NCI-H2107 (cell line): ENCODE results near the gene CDH11.

Source experiments
- DNase-seq: peaks from one replicate; lab custom pipeline; 2025; lab: John Stamatoyannopoulos, UW

Gene CDH11

DNA sequence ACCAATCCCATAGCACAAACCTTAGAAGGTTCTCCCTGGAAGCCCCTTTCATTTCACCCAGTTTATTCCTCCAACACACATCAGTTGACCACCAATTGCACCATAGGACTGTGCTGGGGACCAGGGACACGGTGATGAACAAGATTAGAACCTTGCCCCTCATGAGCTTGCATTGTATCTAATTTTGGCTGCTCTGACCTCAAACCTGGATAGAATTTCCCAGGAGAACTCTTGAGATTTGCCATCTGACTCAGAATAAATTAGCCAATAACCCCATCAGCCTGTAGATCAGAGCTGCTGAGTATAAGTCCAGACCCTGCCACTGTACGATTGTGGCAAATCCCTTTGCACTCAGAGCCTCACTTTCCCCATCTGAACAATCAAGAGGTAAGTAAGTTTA, 52.1 kb downstream of the CDH11 start:
- no peak for DNase-seq

DNA sequence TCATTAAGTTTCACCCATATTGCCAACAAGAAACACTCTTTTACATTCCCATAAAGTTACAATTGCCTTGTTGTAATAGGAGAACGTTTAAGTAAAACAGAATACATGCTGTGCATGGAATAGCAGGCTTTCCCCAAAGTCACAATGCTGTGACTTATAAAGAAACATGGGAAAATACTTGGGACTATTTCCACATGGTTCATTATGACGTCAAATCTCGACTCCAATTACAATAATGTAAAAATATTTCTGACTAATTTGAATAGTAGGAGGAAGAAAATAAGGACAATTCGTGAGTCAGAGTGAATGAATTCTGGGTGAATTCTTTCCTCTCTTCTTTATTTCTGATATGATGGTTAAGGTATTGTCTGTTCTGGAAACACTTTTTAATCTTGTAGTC, 52.8 kb downstream of the CDH11 start:
- no peak for DNase-seq

DNA sequence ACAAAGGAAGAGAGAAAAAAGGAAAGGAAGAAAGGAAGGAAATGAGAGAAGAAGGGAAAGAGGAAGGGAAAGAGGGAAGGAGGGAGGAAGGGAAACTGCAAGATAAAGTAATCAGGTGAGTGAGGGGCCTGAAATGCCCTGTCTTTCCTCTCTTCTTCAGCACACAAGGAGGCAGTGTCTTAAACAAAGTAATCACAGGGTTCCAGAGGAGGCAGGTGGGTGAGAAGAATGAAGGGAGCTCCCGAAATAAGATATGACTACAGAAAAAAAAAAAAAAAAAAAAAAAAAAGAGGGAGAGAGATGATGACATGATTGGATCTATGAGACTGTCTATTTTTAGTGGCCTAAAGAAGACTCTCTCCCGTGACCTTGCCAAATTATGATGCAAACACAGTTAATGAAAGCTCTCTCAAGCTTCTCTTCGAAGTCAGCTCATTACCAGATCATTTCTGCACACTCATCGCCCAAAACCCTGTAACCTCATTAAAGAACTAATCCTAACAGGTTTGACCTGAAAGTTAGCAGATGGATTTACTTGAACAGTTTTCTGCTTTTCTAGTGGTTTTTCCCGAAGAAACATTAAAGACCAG, 53.6 kb downstream of the CDH11 start:
- no peak for DNase-seq

DNA sequence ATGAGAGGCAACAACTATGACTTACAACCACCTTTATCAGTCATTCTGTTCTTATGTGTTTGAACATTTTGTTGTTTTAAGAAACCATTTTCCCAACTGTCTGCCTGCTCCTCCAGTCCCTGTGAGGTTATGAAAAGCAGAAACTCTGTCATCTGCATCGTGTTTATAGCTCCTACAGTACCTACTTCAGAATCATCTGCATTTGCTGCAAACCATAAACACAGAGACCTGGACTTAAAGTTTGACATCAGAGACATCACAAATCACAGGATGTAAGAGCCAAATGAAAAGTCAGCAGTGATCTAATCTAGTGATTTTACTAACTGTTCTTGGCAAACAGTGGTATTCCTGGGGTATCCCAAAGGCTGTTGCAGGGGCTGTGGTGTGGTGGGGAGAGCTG, 55.2 kb downstream of the CDH11 start:
- DNase-seq = no peak

DNA sequence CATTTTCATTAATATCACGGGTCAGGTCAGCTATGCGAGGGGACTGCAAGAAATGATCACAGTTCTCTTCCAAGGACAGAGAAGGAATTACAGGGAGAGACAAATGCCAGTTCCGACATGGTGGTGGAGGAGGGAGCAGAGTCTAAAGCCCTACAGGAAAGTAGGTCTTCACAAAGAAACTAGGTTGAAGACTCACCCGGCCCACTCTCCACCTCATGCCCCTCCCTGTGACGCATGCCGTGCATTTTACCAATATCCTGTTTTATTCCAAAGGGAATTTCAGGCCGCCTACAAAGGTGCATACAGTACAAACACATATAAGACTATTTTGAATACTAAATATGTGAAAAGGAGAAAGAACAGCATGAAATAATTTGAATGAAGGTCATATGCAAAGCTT, 56.8 kb downstream of the CDH11 start:
- DNase-seq = no peak

DNA sequence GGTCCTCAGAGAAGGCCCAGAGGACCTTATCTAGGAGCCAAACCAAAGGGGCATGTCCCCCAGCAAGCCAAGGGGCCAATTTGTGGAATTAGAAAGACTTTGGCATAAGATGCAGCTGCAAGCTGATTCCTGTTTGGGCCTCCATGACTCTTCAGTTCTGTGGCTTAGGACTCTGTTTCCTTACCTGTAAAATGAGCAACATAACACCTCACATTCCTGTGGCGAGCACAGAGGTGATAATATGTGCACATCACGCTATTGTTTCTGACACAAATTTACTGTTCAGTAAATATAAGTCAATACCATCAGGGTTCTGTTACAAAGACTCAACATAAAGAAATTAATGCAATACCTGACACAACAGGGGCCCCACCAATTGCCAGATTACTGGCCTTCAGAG, 57.7 kb downstream of the CDH11 start:
- DNase-seq = no peak

DNA sequence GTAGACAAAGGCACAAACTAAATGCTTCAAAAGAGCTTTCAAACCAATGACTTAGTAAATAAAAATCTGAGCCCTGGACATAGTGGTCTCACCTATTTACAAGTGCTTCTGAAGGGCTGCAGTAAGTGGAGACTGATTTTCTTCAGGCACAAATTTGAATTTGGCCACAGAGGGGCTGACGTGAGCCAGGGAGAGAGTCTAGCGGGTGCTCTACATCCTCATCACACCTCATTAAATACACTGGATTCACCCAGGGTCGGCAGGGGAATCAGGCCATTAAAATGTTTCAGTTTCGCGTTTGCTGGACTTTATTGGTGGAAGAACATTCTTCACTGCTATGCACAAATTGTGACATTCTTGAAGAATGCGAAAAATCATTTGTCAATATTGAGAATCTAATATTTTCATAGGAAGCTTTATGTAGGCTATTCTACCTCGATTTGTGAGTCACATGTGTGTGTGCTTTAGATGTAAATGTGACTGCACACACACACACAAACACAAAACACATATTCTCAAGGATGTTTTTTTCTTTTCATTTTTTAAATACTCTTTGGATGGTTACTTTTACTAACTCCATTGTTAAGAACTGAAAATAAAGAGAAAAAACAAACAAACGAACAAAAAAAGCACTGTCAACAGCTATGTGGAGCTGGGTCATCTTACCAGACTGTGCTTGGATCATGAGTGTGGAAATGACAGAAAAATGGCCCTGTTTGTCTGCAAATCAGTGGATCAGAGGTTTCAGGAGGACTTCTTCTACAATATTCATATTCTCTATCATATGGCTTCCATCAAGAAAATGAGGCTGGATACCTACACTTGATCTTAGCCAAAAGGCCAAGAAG, 58.9 kb downstream of the CDH11 start:
- DNase-seq = no peak

DNA sequence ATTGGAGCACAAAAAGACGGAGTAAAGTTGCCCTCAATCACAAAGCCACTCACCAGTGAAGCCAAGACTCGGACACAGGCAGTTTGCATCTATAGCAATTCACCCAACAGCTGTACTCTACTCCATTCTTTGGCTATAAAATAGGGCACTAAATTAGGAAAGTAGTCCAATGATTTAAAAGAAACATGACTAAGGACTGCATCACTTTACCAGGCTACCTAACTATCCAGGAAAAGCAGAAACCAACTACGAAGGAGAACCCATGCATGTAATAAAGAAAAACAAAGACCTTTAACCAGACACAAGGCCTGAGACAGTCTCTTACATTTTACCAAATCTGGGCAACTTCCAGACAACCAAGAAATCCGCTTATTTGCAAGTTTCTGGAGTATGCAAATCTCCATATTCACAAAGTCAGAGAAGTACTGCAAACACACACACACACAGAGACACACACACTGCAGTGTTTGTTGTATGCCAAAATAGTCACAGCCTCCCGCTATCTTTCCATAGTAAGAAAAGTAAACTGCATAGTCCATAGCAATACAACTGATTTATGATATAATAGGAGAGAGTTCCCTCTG, 59.8 kb downstream of the CDH11 start:
- DNase-seq = no peak

DNA sequence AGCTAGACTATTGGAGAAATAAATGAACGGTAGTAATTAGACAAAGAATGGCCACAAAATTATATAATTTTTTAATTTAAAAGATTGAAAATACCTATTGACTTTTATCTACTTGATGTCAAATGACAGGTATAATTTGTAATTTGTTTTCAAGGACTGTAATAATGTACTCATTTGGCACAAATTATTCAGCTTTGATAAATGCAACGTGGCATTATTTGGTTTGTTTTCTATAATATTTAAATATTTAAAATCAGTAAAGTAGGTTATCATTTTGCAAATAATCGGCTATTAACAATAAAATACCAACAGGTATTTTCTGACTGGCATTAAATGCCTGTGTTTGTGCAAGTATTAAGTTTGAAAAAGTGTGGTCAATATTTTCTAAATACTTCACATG, 60.6 kb downstream of the CDH11 start:
- no peak for DNase-seq

DNA sequence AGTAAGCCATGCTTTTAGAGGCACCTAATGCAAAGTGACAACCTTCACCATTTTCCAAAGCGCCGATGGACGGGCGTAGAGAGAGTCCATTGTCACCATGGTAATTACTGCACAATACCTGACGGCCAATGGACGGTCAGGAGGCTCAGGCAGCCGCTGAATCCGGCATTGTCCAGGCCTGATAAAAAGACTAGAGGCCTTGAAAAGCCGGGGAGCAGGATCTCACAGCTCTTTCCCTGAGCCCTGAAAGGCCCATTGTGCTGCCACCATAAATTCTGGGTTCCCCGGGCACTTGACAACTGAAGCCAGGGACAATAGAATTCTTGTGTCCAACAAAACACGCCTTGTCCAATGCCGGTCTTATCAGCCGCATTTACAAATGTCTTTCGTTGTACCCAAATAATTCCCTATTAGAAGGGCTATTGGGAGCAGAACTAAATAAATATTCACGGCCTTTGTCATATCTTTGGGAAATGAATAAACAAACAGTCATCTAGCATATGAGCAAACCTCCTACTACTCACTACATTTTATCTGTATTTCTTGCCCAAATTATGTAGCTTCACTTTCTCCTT, 62.4 kb downstream of the CDH11 start:
- no peak for DNase-seq

DNA sequence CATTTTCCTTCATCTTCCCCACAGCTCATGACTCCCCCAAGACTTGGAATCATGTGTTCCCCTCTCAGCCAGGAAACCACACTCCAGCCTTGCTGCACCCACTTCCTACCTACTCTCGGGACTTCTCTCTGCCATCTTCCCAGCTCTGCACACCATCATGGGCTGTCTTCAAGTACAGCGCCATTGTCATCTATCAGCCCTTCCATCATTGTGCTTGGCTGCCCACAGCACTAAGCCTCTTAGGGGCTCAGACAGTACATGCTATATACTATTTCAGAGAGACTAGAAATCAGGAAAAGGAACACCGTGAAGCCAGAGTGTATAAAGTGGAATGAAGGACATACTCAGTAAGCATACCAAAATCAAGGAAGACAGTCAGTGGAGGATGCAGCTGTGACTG, 64.7 kb downstream of the CDH11 start:
- no peak for DNase-seq

DNA sequence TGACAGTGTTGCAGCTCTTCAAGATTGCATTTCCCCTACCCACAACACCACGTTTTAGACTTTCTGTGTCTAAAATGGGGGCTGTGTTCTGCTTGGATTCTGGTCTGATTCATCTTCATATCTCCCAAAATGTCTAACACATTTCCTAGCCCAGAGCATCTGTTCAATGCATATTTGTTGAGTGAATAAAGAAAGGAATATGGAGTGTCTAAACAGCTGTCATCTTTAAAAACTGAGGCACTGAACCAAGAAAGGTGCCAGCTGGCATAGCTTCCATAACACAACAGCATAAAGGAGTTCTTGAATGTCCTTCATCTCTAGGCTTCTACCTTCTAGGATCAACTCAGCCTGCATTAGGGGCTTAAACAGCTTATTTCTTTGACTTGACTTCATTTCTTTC, 67.4 kb downstream of the CDH11 start:
- DNase-seq = no peak

DNA sequence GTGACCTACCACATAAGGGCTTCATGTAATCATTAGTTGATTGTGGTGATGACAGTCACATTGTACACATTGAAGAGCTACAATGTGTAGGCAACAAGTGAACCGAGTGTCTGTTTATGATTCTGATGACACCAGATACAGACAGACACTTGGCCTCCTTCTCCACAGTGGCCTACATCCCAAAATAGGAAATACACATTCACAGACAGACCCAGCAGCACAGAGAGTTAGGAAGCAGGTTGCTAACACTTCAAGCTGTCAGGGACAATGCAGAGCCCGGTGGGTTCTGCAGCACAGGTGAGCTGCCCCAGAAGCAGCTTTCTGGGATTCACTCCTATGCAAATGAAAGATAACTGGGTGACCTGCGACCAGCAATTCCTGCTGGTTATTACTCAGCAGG, 72.2 kb downstream of the CDH11 start:
- no peak for DNase-seq

DNA sequence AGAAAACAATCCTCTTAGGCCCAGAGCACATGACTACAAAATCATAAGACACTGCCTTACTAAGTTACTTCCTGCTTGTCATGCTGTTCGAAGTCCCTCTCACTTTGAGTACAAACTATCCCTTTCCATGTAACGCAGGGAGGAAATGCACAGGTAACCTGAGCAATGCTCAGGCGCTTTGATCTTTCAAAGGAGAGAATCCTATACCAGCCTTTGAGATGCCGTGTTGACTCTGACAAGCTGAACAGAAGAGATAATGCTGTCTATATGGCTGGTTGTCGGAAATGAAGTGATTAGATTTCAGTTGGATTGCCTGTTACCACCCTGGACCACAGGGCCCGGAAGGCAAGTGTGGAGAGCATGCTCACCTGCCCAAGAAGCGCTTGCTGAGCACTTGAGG, 75.9 kb downstream of the CDH11 start:
- no peak for DNase-seq

DNA sequence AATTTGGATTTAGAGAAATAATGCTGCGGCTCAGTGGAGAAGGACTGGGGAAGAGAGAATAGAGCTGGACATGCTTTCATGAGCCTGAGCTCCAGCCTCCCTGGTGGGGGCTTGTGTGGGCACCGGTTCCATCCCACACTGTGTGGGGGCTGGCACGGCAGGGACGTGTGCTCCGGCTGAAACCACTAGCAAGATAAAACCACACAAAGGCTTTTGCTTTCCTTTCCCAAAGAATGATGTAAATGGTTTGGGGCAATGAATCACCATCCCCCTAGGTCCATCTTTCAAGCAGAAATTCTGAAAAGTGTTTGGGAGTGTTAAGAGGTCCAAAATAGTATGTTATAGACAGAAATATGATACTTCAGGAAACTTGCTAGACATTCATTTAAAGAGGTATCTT, 77.0 kb downstream of the CDH11 start:
- DNase-seq = no peak

DNA sequence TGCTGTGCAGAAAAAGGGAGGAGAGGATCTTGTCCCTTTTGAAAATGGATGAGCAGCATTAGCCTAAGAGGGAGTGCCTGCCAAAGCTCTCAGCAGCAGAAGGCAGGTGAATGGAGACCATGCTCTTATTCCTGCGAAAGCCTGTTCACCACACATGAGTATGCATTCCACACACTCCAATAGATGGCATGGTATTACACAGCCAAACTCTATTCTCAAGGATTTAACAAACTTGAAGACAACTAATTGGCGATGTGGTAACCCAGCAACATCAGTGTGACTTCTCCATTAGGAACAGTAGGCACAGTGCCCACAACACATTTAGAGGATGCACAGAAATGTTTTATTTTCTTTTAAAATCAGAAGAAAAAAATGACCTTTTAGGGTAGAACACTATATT, 77.8 kb downstream of the CDH11 start:
- no peak for DNase-seq

DNA sequence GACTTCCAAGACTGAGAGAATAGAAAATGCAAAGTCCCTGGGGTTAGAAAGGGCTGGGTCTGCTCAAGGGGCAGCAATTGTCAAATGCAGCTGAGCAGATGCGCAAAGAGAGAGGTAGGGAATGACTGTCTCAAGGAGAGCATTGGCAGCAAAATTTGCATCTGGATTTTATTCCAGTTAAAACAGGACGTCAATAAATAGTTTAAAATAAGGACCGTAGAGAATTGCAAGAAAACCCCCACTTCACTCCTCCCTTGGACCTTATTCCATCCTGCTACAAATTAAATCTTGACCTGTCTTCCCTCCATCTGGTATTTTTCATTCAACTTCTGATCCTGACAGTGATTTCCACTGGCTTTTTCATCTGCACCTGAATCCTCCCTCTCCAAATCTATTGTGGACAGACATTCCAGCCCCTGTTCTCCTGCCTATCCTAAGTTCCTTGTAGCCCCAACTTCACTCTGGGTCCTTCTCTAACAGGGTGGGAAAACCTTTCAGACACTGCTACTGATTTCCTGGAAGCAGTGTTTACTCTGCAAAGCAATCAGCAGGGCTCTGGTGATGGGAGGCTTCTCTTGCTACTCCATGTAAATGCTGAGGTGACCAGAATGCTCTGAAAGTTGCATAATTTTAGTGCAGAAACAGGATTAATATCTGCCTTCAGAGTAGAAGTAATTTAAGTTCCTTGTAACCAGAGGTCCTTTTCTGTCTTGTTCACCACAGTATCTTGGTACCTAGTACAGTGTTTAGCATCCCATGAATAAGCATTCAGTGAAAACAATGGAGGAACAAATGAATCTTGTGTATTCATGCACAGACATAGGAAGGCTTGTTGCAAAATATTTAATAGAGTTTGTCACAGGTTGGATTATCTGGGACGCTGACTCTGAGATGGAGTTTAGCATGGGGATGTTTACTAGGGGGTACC, 79.2 kb downstream of the CDH11 start:
- no peak for DNase-seq

DNA sequence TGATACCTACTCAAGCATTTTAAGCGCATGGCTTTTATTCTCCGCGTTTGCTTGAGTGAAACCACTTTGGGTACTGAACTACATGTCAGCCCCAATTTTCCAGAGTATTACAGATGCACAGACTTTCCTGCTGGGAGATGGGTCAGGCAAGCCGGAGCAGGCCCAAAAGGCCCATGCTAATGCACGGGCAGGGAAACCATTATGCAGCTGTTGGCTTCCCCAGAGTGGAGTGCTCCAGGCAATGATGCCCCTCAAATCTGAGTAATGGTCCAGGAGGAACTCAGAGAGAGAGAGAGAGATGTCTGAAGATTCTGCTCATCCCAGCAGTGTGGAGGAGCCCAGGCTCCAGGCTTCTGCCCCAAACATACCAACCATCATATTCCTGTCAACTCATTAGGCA, 80.2 kb downstream of the CDH11 start:
- DNase-seq = no peak

DNA sequence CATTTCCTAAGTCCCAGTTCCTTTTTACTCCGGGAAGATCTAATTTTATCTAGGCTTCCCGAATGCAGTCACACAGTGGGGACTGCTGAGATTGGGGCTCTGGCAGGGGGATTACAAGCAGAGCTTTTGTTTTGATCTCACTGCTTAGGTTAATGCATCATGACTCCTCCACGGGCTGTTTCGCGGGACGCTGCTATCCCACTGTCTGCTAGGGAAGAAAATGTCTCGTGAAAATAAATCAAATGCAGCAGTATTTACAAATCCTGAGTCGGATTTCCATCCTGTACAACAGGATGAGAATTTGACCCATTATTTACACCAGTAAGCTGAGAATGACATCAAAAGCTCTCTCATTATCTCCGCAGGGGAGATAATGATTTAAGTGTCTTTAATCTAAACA, 83.8 kb downstream of the CDH11 start:
- DNase-seq = no peak

DNA sequence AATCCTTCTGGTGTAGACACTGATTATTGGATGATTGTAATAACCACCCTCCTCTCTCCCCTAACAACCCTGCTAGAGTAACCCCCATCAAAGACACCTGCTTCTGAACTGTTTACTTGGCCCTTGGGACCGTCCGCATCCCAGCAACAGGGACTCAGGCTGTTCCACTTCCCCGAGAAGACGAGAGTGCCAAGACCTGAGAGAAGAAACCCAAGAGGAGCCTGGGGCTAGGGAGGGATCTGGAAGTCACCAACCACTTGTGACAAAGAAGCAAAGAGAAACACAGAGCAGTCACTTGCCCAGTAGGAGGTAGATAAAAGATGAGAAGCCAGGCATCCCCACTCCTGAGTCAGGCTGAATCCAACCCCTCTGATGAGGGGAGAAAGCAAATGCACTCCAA, 84.3 kb downstream of the CDH11 start:
- DNase-seq = no peak

DNA sequence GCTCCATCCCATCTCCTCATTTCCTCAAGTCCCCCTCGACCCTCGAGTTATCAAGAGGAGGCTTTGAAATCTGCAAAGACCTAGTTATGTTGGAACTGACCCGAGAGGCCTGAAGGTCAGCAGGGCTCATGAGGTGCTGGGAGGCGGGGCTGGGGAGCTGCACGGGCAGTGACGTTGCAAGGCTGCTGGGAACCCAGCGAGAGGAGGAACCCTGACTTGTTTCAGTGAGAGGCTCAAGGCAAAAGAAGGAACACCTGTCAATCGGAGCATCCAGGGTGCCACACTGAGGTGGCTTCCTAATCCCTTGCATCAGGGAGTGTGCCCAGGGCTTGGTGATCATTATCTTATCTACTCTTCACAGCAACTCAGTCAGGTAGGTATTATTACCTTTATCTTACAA, 86.9 kb downstream of the CDH11 start:
- DNase-seq = no peak

DNA sequence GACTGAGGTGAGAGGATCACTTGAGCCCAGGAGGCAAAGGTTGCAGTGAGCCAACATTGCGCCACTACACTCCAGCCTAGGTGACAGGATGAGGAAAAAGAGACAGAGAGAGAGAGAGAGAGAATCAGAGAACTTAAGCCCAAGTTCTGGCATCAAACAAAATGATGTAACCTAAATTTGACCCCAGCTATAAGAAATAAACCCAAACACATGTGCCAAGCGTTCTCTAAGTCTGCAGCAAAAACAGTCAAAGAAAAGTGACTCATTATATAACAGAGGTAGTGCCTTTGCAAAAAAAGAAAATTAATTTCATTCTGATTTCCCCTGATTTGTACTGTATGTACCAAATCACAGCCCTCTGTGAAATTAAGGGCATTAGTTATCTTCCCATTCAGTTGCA, 89.5 kb downstream of the CDH11 start:
- no peak for DNase-seq
